OCI-M1 (cell line): Measurements from ENCODE around the gene MED29.
"Not testable (repeated sequence)": the region's sequence is repeated elsewhere in the genome, so short reads cannot be mapped to it uniquely, and the experiment has no call there.

Source experiments
- DNase-seq: peaks from one replicate; lab custom pipeline; 2025; lab: John Stamatoyannopoulos, UW

The MED29 gene

GRCh38 chr19:39372047-39372802, 19.0 kb upstream of the MED29 start:
- no peak for DNase-seq

DNA sequence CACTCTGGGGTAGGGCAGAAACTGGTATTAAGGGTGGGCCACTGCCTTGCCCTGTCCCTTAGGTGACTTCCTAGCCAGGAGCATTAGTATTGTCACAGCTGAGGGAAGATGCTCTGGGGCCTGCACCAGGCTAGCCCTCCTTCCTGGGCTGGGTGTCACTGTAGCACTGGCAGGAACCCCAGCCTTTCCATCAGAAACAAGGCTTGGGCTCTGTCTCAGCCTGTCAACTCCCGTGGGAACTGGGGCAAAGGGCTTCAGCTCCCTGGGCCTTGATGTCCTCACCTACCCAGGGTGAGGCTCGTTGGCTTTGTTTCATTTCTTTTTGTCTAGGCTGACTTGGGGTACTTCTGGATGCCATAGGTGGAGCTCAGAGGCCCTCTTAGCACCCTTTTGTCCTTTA, 18.2 kb upstream of the MED29 start:
- DNase-seq: no peak

- no peak for DNase-seq
These were observed 15.2 kb upstream of the MED29 start for GRCh38 chr19:39375929-39376328.

DNA sequence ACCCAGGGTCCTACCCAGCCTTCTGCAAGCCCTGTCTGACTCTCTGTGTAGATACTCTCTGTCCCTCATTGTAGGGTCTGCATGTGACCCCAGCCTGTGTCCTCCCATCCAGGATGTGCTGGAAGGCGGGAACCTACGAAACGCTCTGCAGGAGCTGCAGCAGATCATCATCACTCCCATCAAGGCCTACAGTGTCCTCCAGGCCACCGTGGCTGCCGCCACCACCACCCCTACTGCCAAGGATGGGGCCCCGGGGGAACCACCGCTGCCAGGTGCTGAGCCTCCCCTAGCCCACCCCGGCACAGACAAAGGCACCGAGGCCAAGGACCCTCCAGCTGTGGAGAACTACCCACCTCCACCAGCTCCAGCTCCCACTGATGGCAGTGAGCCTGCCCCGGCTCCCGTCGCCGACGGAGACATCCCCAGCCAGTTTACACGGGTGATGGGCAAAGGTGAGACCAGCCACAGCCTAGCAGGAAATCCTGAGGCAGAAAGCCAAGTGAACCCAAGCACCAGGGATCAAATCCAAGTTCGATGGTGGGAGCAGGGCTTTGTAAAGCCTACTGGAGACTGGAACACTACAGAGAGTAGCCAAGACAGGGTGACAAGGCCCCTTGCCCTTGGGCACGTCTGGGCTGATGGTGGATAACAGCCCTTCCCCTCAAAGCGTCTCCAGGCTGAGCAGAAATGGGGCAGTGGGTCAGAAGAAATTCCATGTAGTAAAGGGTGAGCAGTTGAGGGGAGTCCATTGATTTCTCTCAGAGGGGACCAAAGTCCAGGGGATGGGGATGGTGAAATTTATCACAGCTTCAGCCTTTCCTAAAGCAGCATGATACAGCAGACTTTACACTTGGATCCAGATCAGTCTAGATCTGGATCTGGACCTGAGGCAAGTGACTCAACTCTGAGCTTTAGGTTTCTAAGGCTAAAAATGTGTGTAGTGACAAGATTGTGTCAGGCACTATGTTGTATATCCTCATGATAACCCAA, 13.5 kb upstream of the MED29 start:
- DNase-seq: no peak

- not testable (repeated sequence) for DNase-seq
These were observed 11.8 kb upstream of the MED29 start for GRCh38 chr19:39379366-39379765.

GRCh38 chr19:39379865-39380396, 11.2 kb upstream of the MED29 start:
- no peak for DNase-seq

- no peak for DNase-seq
These were observed 10.4 kb upstream of the MED29 start for GRCh38 chr19:39380521-39381502.

DNA sequence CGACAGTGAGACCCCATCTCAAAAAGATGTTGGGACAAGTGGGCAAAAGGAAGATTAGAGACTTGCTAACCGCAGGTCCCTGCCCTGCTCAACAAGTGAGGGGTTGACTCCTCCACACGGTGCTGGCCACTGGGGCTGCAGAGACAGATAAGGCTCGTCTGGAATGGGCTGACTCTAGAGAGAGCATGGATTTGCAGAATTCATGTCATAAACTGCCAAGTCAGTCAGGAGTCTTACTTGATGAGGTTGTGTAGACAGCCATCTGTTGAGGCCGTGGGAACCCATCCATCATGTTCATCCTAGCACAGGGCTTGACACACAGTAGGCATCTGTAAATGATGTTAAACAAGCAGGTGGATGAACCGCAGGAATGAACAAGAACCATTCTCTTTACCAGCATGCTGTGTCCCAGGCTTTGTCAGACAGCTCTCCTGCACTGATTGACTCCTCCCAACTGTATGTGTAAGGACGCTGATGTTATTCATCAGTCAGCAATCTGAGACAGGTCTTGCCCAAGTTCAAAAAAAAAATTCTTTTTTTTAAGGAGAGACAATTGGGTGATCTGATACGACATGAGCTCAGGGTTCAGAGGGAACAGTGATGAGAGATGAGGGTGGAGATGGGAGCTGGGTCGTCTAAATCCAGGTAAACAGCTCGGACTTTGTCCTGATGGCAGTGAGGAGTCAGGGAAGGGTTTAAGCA, 9.1 kb upstream of the MED29 start:
- peak; percentile 97 for DNase-seq

DNA sequence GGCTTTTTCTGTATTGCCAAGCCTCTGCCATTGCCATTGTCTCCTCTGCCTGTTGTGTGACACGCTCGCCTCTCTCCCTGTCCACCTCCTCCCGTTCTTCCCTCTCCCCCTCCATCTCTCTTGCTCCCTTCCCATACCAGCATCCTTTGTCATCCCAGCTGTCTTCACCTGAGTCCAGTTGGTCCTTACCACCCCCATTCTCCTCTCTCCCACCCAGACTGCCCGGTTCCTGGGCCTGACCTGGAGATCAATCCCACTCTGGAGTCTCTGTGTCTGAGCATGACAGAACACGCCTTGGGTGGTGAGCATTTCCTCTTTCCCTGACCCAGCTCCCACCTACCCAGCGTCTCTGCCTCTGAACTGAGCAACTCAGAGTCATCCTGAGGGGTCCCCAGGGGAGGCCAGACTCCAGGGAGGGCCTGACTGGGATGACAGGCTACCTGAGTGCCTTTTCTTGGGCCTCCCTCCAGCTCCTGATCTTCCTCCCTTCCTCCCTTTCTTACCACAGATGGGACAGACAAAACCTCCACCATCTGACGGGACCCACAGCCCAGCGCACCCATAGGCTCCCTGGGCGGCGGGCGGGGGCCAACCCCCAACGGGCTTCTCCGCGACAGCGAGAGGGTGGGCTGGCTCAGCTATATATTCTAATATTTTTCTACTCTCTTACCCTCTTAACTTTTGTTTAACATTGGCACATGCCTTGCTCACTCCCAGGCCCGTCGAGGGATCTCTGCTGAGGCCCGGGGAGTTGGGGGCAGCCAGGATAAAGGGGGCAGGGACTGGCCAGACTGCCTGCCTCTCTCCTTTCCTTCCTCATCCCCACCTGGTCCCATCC, 8.0 kb upstream of the MED29 start:
- DNase-seq: no peak

GRCh38 chr19:39384839-39385568, 6.2 kb upstream of the MED29 start:
- DNase-seq: no peak

GRCh38 chr19:39385629-39386411, 5.4 kb upstream of the MED29 start:
- DNase-seq: no peak

DNA sequence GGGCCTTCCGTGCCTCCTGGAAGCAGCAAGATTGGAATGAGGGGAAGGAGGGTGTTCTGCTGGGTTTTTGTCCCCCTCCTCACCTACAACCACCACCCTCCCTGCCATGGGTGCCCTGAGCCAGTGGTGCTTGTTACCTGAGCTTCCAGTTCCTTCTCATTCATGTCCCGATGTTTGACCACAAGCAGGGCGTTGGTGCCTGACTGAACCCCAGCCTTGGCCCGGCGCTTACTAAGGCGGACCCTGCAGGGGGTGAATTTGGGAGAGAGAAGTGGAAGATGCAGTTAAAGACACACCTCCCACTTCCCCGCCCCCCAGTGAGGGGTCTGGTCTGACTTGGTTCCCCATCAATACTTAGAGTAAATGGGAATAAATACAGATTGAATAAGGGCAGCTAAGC, 4.6 kb upstream of the MED29 start:
- DNase-seq: no peak

DNA sequence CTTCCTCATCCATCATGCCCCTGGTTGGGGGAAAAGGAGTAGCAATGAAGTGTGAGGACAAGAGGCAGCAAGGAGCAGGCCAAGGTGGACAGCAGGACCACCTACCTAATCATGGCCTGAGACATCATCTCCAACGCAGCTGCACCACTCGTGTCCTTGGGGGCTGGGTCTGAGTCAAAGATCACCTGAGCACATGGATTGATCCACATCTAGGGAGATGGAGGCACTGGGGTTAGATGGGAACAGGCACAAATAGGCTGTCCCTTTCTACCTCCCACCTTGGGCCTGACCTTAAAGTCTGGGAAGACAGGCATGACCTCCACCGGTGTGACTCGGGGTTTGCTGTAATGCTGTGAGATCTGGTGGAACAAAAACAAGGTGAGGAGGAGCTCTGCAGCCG, 2.5 kb upstream of the MED29 start:
- DNase-seq: no peak

DNA sequence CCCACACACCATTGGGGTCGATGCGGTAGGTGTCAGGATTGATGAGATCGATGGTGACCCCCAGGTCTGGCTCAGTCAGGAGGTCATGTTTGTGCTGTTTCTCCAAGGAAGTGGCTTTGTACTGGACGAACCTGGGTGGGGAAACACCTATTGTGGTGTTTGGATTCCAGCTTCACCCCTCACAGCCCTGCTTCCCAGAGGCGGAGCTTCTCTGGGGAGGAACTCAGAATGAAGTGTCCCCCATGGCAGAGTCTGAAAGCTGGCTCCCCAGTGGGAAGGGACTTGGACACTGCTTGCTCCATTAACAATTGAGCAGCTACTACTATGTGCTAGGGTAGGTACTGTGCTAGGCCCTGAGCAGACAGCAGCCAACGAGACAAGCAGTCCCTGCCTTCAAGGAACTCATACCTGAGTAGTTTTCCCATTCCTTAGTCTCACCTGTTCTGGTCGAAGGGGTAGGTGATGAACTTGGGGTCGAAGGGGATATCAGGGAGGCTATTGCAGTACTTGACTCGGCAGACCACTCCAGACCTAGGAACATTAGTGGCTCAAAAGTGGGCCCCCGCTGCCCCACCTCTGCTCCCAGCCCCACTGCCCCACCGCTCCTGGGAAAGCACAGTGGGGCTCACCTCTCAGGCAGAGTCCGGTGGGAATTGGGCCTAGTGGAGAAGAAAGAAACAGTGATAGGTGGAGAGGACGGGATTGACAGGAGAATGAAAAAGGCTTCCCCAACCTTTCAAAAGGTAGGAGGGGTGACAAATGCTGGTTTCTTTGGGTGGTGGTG, 1.4 kb upstream of the MED29 start:
- no peak for DNase-seq

DNA sequence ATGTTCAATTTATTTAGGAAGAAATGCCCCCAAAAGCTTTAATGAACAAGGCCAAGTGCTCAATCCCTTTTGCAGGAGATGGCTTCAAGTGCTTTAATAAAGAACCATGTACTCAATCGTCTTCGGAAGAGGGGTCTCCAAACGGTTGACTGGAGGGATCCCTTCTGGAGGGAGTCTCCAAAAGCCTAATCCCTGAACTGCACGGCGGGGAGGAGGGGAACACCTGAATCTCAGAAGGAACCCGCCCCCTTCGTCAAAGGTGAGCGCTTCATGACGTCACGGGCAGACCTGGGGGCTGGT, 777 bp upstream of the MED29 start:
- no peak for DNase-seq

DNA sequence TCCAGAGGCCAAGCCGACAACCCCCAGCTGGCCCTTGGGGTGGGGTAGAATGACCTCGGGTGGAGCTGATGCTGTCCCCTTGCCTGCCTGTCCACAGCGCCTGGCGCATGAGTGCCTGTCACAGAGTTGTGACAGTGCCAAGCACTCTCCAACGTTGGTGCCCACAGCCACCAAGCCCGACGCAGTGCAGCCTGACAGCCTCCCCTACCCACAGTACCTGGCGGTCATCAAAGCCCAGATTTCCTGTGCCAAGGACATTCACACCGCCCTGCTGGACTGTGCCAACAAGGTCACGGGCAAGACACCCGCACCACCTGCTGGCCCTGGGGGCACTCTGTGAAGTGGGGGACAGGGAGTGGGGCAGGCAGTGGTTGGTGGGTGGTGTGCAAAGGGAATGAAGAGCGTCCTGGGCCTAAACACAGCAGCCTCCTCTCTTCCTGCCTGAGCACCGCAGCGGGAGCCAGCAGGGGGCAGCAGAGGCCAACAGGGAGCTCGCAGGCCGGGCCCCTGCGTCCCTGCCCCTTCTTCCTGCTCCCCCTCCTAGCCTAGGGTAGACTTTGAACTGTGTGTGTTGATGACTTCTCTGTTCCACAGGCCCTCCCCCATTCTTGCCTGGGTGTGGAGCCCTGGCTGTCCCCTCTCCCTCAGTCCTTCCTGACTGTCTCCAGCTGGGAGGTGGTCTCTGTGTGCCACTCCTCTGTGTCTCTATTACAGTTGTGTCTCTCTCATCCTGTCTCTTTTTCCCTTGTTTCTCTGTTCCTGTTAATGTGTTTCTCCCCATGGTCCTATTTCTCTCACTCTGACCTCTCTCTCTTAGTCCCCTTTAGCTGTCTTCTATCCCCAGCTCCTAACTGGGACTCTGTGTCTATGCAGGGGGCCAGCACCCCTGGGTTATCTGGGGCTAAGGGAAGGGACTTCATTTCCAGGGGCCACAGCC, 6.5 kb downstream of the MED29 start:
- peak; percentile 93 for DNase-seq
